Subcutaneous adipose tissue (tissue), 4 donors: ENCODE measurements around the gene BIRC6. TPM values are rescaled to one million over a fixed set of nuclear protein-coding genes. Genes with fewer than 3 reads are reported as not detected.

Source experiments
- total RNA-seq, 4 donors: library from RNA; depleted of rRNA; stranded (reverse); fragments of >200 nt; gene quantifications; one replicate each; pipeline ENCODE4 v1.1.0, GENCODE V29; 2016
- TF ChIP-seq, protein P1 (sequence below): fragments of 450-650 bp; IDR thresholded peaks from one replicate; pipeline ENCODE4 v1.5.1; 2016; ENCODE audit warnings: low read depth, mild to moderate bottlenecking, control low read depth, antibody characterized with exemption, moderate library complexity

The BIRC6 gene
- total RNA-seq, 4 donors from 2014 or later: 120 to 147 (median 143) TPM

GRCh38 chr2:32375228-32375892 is 18.5 kb downstream of the BIRC6 start:
- TF ChIP-seq, protein P1, sequence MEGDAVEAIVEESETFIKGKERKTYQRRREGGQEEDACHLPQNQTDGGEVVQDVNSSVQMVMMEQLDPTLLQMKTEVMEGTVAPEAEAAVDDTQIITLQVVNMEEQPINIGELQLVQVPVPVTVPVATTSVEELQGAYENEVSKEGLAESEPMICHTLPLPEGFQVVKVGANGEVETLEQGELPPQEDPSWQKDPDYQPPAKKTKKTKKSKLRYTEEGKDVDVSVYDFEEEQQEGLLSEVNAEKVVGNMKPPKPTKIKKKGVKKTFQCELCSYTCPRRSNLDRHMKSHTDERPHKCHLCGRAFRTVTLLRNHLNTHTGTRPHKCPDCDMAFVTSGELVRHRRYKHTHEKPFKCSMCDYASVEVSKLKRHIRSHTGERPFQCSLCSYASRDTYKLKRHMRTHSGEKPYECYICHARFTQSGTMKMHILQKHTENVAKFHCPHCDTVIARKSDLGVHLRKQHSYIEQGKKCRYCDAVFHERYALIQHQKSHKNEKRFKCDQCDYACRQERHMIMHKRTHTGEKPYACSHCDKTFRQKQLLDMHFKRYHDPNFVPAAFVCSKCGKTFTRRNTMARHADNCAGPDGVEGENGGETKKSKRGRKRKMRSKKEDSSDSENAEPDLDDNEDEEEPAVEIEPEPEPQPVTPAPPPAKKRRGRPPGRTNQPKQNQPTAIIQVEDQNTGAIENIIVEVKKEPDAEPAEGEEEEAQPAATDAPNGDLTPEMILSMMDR: no peak

DNA sequence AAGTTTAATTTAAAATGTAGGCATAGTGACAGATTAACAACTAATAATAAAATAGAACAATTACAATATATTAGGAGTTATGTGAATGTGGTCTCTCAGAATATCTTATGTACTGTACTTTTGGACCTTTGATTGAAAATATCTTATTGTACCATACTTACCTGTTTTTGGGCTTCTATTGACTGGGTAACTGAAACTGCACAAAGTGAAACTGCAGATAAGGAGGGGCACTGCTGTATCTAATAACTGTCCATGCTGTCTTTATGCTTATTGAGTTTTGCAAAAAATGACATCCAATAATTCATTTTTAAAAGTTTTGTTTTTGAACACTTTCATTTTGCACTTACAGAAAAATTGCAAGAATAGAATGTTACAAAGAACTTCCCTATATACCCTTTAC is 19.9 kb downstream of the BIRC6 start:
- TF ChIP-seq, protein P1: no peak

DNA sequence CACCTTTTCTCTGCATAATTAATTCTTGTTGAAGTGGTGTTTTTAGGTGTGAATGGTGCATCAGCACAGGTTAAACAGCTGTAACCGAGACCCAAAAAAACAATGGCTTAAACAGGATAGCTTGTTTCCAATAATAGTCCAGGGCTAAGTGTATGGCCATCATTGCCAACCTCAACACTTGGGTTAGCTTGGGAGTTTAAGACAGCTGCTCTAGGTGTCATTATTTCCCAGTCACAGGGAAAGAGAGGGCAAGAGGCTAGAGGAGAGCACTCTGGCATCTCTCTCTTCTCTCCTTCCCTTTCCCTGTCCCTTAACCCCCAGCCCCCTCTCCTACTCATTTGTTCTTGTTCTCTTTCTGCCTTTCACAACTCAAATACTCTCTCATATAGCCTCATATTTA is 21.1 kb downstream of the BIRC6 start:
- TF ChIP-seq, protein P1: no peak

GRCh38 chr2:32379352-32379751 is 22.5 kb downstream of the BIRC6 start:
- TF ChIP-seq, protein P1: no peak

GRCh38 chr2:32383858-32384257 is 27.0 kb downstream of the BIRC6 start:
- TF ChIP-seq, protein P1: no peak

- TF ChIP-seq, protein P1: no peak
Measured at GRCh38 chr2:32384529-32384928, 27.7 kb downstream of the BIRC6 start.

DNA sequence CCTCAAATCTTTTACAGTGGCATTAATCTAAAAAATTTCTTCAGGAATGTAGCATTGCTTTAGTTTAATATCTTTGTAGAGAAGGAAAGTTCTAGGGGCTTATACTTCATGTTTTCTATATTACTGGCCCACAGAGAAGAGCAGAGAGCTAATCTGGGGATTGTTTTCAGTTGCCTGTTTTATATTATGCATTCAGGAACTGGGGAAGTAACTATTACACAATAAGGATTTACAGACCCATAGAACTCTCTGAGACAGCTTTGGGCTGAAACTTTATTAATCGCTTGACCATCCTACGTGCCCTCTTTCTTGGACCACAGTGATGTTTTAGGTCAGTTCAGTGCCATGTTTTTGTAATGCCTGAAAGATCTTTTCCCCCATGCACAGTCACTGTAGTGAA is 29.9 kb downstream of the BIRC6 start:
- TF ChIP-seq, protein P1: no peak
